Measurements from ENCODE around the gene SLC6A2.

DNA sequence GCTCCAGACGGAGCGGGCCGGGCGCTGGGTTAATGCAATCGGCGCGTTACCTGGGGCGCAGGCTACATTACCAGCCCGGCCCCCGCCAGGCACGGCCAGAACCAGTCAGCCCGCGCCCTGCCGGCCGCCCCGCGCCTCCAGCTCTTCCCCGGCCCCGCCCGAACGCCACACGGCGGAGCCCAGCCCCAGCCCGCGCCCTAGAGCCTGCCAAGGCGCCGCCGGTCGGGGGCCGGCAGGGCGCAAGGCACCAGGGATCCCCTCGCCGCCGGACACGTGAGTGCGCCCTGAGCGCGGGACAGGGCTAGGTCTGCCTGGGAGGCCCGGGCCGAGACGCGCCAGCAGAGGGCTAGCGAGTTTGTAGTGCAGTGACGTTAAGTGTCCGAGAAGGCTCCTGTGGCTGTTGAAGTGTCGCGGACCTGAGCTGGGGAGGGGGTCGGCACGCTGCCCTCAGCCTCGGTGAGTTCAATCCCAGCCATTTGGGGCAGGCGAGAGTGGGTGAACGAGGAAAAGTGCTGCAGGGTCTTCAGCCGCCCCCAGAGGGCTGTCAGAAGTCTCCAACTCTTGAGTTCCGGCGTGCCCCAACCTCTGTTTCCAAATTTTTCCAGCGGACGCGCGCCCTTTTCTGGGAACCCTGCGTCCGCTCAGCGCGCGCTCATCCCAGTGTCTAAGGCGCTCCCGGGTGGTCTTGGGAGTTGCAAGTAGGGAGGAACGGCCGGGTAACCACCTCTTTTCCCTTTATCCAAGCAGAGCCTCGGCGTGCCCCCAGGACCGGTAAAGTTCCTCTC, at the start of gene SLC6A2:
- TF ChIP-seq, protein P1, sequence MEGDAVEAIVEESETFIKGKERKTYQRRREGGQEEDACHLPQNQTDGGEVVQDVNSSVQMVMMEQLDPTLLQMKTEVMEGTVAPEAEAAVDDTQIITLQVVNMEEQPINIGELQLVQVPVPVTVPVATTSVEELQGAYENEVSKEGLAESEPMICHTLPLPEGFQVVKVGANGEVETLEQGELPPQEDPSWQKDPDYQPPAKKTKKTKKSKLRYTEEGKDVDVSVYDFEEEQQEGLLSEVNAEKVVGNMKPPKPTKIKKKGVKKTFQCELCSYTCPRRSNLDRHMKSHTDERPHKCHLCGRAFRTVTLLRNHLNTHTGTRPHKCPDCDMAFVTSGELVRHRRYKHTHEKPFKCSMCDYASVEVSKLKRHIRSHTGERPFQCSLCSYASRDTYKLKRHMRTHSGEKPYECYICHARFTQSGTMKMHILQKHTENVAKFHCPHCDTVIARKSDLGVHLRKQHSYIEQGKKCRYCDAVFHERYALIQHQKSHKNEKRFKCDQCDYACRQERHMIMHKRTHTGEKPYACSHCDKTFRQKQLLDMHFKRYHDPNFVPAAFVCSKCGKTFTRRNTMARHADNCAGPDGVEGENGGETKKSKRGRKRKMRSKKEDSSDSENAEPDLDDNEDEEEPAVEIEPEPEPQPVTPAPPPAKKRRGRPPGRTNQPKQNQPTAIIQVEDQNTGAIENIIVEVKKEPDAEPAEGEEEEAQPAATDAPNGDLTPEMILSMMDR (IDR thresholded peaks at IDR 0.05) = no peak
- no peak for TF ChIP-seq POLR2A (IDR thresholded peaks at IDR 0.05)

Measured in right lobe of liver (tissue), 4 donors.